NCI-H1694 treated with DMSO at 0.1 percent for 48 hours (cell line): ENCODE measurements around the gene BEST3.

Experiments
- DNase-seq: peaks from one replicate; lab custom pipeline; 2025; lab: John Stamatoyannopoulos, UW

BEST3 gene

DNA sequence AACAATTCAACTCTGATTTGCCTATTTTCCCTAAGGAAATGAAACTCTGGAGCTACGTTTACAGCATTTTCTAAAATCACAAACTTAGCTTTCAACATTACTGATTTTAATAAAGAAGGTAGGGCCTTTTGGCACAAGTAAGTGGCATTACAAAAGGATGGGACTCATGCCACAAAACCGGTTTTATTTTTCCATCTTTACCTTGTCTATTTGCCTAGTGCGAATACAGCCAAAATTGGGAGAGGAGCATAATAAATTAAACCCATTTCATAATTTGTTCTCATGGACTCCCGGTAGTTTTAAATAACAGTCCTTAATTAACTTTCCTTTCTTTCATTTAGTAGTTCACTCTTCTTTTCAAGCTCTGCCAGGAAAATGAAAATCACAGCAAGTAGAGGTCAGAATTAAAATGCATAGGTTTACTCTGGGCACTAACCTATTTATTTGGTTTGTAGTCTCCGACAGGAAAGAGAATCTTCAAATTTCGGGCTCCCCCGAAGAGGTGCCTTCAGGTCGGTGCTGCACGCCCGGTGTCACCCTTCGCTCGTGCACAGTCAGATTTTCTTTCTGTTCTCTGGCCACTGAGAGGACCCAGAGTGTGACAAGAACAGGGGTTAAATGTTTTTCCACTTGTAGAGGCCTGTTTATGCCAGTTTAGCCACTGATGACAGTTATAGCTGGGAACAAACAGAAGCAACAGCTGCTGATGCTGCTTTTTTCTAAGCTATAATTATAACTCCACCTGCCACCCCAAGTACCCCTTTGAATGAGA is at the start of gene BEST3:
TSS of gene BEST3 (minus strand) at position 535 of the 772 bp plus-strand sequence. CDS start 1,505 bp downstream, outside the sequence.
- DNase-seq, result peak; percentile 89

DNA sequence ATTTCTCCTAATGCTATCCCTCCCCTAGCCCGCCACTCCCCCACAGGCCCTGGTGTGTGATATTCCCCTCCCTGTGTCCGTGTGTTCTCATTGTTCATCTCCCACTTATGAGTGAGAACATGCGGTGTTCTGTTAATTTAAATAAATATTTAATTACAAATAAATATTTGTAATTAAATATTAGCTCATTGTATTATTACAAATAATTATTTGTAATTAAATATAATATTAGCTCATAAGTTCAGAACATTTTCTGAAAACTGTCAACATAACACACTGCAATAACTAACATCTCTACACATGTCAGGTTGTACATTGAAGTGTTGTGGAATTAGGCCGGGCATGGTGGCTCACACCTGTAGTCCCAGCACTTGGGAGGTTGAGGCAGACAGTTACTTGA is 45.0 kb upstream of the BEST3 start:
- no peak for DNase-seq

DNA sequence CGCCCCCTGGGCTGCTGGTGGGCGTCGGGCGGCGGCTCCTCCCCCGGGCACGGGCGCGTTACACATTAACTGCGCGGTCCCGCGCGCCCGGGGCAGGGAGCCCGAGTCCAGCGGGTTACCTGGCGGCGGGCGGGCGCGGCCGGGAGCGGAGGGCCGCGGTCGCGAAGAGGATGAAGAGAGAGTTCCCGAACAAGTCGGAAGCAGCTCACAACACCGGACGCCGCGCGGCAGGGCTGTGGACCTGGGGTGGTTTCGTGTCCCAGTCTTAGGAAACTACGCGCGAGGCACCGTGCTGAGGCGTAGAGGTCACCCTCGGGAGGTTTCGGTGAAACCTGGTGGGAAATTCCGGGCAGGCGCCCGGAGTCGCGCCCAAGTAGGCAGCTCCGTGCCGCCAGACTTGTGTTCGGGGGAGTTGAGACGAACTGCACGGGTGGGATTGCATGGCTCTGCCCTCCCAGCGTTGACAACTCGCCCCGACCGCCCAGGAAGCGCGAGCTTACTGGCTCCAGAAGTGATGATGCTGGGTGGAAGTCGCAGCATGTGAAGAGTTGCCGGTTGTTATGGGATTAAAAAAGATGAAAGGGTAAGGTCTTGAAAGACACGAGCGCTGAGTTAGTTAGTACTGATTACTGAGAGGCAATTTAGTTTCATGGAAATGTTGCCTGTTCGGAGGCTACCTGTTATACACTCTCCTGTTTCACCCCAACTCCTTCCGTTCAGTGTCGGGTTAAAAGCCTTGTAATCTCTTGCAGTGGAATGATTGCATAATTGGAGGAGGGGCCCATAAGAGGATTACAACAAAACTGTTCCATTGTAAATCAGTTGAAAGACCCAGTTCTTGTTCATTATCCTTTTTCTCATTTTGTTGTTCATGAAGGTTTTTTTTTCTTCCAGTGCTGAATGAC is 40.4 kb upstream of the BEST3 start:
- peak; percentile 24 for DNase-seq

DNA sequence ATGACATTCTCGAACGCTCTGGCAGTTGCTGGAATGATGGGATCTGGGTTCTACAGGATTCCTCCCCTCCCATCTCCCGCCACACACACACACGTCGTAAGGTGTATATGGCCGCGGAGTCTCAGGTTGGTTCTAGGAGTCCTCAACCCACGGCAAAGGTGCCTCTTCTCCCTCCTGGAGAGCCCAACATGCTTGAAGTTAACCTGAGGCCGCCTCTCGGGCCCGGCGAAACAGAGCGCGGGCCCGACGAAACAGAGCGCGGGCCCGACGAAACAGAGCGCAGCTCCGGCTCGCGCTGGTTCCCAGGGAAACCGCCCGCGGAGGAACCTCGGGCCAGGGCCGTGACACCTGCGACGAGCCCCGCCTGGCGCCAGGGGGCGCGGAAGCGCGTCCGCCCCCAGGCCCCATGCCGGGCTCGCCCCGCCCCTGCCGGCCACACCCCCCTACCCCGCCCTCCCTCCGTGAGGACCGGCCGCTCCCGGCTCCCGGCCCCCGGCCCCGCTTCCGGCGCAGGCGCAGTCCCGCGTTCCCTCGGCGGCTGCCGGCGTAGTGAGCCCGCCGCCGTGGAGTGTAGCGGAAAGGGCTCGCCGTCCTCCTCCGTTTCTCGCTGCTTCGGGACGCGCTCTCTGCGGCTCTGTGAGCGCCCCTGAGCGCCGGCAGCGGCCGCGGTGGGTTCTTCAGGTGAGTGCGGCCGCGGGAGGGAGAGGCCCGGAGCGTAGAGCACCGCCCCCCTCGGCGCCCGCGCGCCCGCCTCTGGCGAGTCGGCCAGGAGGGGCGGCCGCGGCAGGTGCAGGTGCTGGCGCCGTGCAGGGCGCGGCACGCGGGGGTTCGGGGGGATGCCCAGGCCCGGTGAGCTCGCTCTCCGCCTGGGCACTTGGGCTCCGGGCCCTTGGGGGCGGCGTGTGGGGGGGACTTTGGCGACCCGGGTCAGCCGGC is 39.5 kb upstream of the BEST3 start, which contains the start of gene RAB3IP:
TSS of gene RAB3IP (plus strand) at position 510 of the 936 bp plus-strand sequence. CDS start 16,549 bp downstream, outside the sequence.
- peak; percentile 38 for DNase-seq

DNA sequence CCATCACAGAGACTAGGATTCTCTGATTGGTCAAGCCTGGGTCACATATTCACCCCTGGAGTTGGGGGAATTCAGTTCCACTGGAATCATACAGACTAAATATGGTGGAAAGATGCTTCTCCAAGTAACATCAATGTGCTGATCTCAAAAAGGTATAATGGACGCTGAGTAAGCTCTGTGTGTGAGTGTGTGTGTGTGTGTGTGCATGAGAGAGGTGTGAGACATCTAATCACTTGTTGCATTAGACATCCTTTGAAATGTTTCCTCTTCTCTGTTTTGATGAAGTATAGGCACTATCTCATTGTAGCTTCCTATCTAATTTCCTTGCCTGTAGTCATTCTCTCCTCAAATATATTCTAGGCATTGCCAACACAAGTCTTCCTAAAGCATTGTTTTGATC is 34.5 kb upstream of the BEST3 start:
- no peak for DNase-seq

DNA sequence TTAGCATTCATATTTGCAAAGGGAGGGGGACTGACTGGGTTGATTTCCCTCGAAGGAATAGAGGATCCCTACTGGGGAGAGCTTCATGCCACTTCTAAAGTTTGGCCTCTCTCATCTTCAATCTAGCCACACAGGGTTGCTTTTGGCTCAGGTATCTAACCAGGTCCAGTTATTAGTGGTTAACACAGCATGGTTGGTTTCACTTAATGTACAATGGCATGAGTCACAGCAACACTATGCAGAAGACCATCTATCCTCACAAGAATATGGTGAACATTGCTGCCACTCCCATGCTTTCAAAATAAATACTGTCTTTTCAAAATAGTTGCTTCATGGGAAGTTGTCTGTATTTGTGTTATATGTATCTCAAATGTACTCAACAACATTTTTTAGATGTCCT is 33.0 kb upstream of the BEST3 start:
- no peak for DNase-seq

DNA sequence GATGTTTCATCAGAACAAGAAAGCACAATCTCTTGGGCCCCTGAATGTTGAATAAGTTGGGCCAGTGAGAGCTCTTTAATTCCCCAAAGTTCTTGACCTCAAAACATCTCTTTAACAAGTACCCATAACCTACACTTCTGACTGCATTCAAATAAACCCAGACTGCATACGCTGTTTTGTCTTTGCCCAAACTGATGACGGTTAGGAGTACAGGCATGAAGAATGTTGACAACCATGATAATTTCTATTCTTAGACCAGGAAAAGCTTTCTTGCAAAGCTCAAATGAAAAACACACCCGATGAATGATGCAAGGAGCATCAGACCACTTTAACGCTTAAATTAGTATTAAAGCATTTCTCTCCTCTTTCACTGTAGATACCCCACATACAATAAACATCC is 27.8 kb upstream of the BEST3 start:
- DNase-seq, result no peak

DNA sequence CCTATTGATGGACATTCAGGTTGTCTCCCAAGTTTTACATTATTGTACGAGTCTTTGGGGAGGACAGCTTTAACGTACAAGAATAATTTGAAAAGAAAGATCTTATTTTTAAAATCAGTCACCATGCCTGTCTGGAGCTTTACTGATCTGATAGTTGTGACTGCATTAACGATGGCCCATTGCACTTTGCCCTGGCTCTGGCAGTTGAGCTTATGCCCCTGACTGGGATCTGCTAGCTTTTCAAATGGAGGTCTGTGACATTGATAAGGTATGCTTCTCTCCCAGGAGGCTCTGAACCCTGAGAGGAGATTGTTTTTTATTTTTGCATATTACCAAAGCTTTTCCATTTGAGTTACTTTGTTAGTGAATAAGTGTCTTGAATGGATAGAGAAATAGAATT is 21.6 kb upstream of the BEST3 start:
- no peak for DNase-seq

DNA sequence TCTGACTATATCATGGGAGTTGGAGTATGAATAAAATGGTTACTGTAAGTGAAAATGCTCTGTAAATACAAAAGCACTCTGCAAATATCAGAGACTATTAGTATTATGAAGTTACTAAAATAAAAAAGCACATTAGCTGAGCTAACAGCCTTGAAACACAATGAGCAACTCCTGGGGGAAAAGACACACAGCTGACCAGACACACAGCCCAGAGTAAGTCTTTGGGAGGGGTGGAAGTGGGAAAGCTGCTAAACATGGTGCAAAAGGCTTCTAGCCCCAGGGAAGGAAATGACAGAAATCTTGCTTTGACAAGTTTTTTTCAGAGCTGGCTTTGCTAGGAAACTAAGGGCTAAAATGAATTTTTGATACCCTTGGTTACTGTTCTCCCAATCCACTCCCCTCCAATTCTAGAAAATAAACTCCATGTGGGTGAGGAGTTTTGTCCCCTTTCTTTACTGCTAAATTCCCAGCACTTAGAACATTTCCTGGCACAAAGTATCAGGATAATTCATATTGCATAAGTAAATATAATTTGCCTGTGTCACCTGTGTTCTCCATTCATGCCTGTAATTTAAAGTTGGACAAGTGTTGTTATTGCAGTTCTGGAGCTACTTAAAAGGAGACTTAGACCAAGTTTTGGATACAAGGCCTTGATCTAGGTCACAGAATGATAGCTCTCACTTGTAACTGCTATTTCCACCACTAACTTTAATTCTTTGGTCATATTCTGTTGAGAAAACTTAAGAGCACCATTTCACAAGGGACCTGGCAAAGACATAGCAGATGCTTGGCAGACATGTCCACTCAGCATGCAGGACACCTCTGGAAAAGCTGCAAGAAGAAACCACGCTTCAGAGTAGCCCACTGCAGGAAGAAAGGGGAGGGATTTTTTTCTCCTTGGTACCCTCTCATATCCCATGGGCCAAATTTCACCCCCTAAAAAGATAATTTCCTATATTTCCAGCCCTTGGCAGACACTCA is 20.5 kb upstream of the BEST3 start:
- DNase-seq, result no peak

DNA sequence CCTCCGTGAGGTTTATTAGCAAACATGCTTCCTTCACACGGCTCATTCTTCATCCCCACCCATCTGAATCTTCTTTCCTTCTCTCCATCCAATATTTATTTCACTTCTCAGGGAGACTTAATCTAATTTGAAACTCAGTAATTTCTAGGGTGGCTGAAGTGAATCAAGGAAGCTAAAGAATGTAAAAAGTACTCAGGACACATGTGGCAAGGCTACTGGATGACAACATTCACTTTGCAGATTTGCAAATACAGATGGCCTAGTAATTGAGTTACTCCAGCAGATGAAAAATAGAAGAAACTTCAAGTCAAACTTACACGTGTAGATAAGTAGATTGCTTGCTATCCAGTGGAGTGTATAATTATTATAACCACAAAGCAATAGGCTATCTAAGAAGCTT is 15.4 kb upstream of the BEST3 start:
- no peak for DNase-seq

DNA sequence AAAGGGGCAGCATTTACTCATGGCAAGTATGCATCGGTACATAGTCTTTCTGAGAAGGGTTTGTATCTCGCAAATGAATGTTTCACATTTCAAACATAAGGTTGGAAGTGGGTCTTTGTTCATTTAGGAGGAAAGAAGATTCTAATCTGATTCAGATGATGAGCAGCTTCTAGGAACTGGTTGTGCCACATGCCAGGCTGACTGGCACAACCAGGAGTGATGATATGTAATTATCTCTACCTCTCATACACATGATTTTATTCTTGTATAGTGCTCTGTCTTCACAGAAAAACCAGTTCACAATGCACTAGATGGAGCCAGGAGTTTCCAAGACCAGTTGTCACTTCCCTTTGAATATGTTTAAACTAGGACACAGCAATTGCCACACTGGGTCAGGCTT is 13.7 kb upstream of the BEST3 start:
- DNase-seq, result no peak

DNA sequence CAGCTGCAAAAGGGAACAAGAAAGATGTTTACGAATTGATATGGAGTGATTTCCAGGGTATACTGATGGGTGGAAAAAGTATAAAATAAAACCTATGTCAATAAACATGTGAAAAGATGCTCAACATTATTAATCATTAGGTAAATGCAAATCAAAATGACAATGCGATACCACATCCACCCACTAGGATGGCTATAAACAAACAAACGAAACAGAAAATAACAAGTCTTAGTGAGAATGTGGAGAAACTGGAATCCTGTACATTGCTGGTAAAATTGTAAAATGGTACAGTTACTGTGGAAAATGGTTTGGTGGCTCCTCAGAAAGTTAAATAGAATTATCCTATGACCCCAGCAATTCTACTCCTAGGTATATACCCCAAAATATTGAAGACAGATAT is 9.5 kb upstream of the BEST3 start:
- no peak for DNase-seq

DNA sequence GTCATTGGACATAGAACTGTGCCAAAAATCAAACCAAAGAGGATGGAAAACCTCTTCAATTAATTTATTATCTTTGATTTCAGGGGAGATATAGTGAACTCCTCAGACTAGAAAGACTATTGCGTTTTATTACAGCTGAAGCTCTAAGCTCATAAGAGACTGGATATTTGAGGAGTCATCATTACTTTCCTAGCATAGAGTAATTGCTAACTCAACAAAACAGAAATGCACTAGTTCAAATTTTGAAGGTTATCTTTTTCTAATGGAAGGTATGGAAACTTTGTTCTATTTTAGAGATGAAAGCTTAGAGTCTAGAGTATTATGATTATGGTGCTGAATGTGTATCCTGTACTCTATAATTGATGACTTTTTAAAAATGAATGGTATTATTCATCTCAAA is 5.3 kb upstream of the BEST3 start:
- no peak for DNase-seq

DNA sequence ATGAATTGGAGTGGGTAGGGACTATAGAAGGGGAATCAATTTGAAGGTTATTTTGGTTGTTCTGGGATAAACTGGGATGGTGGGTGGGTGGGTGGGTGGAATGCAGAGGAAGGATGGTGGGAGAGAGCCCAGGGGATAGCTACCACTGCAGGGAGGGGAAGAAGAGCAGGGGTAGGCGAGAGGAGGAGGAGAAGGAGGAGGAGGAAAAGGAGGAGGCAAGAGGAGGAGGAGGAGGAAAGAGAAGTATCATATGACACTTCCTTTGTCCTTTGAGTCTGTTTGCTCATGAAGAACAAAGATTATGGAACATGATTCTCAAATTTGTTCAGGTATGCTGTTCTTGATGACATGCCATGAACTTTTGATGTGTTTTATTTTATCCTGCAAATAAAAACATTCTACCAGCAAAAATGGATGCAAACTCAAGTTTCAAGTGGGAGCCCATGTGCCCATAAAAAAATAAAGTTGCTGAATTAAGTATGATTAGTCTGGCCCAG is 4.1 kb upstream of the BEST3 start:
- no peak for DNase-seq

DNA sequence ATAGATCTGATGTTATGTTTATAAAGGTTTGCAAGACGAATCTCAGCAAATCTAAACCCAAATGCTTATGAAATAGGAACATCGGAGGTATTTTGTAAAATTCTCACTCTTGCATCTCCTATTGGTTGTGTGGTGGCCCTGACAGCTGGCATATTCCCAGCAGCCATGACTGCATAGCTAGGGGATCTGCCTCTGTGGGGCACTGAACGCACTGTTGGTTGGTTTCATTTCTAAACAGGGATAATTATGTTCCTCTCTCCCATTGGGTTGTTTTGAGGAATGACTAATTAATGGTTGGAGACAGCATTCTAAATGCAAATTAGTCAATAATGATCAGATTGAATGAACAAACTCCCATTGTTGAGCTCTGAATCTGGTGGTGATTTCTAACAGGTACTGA is 2.7 kb upstream of the BEST3 start:
- no peak for DNase-seq

DNA sequence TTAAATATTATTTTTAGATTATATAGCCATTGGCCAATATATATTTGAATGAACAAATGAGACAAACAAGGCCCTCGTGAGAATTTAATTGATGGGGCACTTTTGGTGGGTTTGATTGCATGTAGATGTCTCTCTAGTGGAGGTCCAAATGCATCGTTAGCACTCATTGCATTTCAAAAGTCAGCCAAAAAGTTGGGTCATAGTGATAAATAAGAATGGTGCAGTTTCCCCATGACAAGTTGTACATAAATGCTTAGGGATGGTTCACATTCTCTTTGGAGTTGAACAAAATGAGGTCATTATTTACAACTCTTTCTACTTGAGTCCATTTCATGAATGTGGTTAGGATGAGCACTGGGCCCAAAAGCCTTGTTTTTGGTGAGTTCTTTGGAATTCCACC is 1.0 kb downstream of the BEST3 start:
- no peak for DNase-seq

DNA sequence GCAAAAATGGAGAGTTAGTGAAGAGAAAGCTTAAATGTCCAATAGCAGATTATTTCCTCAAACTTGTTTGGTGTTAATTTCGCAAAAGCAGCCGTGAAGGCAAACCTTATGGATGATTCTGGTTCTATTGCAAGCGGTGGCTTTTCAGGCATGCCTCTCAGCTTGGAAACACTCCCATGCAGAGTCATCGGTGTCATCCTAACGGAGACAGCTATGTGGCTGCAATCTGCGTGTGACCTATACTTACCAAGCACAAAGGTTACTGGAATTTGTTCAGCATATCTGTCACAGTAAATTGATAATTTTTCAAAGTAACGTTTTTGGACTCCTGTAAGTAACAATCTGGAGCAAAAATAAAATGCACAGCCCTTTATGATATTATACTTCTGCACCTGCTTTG is 5.0 kb downstream of the BEST3 start:
- no peak for DNase-seq

DNA sequence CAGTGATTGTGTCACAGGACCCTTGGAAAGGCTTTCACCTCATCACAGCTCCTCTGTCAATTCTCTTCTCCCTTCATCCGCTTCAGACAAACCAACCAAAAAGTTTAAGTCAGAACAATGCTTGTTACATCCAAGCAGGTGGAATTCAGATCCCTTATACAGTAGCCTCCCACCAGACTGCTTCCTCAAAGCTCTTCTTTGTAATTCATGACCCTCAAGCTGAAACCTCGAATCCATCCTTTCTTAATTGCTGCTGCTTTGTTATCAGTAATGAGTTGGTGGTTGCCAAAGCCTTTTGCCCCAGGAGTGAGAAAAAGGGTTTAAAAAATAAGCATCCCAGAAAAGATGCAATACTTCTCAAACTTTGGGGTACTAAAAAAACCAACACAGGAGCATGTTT is 9.5 kb downstream of the BEST3 start:
- no peak for DNase-seq

DNA sequence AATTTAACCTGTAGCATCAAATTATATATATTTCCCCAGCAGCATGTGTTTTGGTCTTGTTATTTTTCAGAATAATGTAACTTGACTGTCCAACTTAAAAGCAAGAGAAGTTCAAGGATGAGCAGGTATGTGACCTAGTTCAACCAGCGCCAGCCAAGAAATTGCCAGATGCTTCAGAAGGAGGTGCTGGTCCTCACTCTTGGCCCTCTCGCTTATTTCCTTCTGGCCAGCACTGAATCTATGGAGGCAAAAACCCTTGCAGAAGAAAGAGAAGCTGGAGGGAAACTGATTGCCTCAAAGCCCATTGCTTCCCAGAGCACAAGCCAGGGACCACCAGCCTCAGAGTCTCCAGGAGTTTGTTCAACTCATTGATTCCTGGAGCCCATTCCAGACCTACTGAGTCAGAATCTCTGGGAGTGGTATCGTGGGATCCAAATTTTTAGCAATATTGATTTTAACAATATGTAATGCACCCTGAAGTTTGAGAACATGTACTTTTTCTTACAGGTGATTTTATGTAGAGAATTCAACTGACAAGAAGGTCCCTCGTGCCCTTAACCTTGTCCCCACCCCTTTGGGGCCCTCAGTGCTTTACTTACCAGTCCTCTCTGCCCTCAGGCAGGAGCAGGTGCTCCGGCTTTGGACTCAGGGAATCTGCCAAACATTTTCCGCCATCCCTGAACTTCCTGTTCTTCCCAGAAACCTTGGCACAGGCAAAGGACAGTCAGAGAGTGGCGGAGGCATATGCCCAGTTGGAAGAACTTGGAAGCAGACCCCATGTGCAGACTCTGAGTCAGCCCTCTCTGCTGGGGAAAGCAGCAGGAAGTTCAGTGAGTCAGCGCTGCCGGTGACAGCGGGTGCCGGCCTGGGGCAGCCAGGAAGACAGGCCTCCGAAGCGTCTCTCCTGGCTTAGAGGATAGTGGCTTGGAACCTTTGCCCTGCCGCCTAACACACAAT is 10.4 kb downstream of the BEST3 start:
- no peak for DNase-seq
